Measurements from ENCODE around the gene MTMR4.
"Not testable (repeated sequence)": the region's sequence is repeated elsewhere in the genome, so short reads cannot be mapped to it uniquely, and the experiment has no call there.

Gene MTMR4

GRCh38 chr17:58521680-58522079, 7.2 kb upstream of the MTMR4 start:
- DNase-seq = no peak

- no peak for DNase-seq
These were observed 6.5 kb upstream of the MTMR4 start for GRCh38 chr17:58520843-58521430.

- DNase-seq = peak; percentile 99
These were observed 3.6 kb upstream of the MTMR4 start for GRCh38 chr17:58517928-58518609.

GRCh38 chr17:58517378-58517927, 3.0 kb upstream of the MTMR4 start:
- DNase-seq = no peak

- DNase-seq = no peak
These were observed 2.4 kb upstream of the MTMR4 start for GRCh38 chr17:58516644-58517377.

GRCh38 chr17:58515286-58515685, 848 bp upstream of the MTMR4 start:
- DNase-seq = no peak

GRCh38 chr17:58514770-58515157, 326 bp upstream of the MTMR4 start:
- DNase-seq = no peak

- DNase-seq = no peak
These were observed 1.0 kb downstream of the MTMR4 start for GRCh38 chr17:58513267-58513964.

GRCh38 chr17:58510075-58510474, 4.4 kb downstream of the MTMR4 start:
- DNase-seq = no peak

GRCh38 chr17:58508341-58509067, 5.9 kb downstream of the MTMR4 start:
- DNase-seq = no peak

- no peak for DNase-seq
These were observed 7.3 kb downstream of the MTMR4 start for GRCh38 chr17:58507123-58507634.

GRCh38 chr17:58506354-58507080, 7.9 kb downstream of the MTMR4 start:
- DNase-seq = no peak

GRCh38 chr17:58504826-58505351, 9.5 kb downstream of the MTMR4 start:
- DNase-seq = no peak

GRCh38 chr17:58503866-58504265, 10.6 kb downstream of the MTMR4 start:
- DNase-seq = no peak

- not testable (repeated sequence) for DNase-seq
These were observed 11.3 kb downstream of the MTMR4 start for GRCh38 chr17:58503134-58503533.

GRCh38 chr17:58501451-58501850, 13.0 kb downstream of the MTMR4 start:
- no peak for DNase-seq

GRCh38 chr17:58498177-58498828, 16.1 kb downstream of the MTMR4 start:
- no peak for DNase-seq

- DNase-seq = no peak
These were observed 20.9 kb downstream of the MTMR4 start for GRCh38 chr17:58493506-58493905.

- no peak for DNase-seq
These were observed 22.0 kb downstream of the MTMR4 start for GRCh38 chr17:58492238-58493121.

Measured in NCI-H1105 treated with DMSO at 0.1 percent for 48 hours (cell line).